ENCODE measurements around the gene LUM. TPM values are rescaled to one million over a fixed set of nuclear protein-coding genes. Genes with fewer than 3 reads are reported as not detected.

The LUM gene
- total and polyA plus RNA-seq, 2 experiments from 2014 or later, result 1,853 to 2,030 TPM

GRCh38 chr12:91140026-91140931 is 29.0 kb upstream of the LUM start:
- H3K4me3 ChIP-seq, result no peak overlapping the region

GRCh38 chr12:91139286-91139685 is 28.0 kb upstream of the LUM start:
- H2AFZ ChIP-seq, result no peak overlapping the region
- peak overlapping the region; percentile 76 for H3K27ac ChIP-seq
- H3K9me3 ChIP-seq (ENCODE audit: low read depth), result no peaks in the 10 kb centered on the region
- peak overlapping the region; percentile 49 for H3K4me2 ChIP-seq
- no peaks in the 10 kb centered on the region for H3K36me3 ChIP-seq (replicated peaks; ENCODE audit: insufficient read depth, low read depth)
- no peaks in the 10 kb centered on the region for H3K9me2 ChIP-seq (replicated peaks; ENCODE audit: insufficient read depth)
- no peaks in the 10 kb centered on the region for H4K20me1 ChIP-seq (ENCODE audit: insufficient read depth, poor library complexity, severe bottlenecking)
- no peak for DNase-seq (ENCODE audit: low spot score)
- peaks cover 35% of the 10 kb centered on the region for H3K4me1 ChIP-seq (ENCODE audit: insufficient read depth)
- WGBS (ENCODE audit: low lambda C conversion rate, missing lambda C conversion rate), result 35% methylated on average over 2 of the region's 2 CpGs
- H3K27me3 ChIP-seq, result no peaks in the 10 kb centered on the region
- no peak overlapping the region for H3K4me3 ChIP-seq
- no peak for TF ChIP-seq CTCF (IDR thresholded peaks at IDR 0.05; ENCODE audit: poor library complexity)
- no peaks in the 10 kb centered on the region for H3K79me2 ChIP-seq

More at GRCh38 chr12:91140026-91140931, 29.0 kb upstream of the LUM start:
- no peaks in the 10 kb centered on the region for H4K20me1 ChIP-seq (ENCODE audit: insufficient read depth, poor library complexity, severe bottlenecking)
- 42% methylated on average over 1 of the region's 1 CpG for WGBS (ENCODE audit: low lambda C conversion rate, missing lambda C conversion rate)
- H3K27ac ChIP-seq, result peak overlapping the region; percentile 91
- no peaks in the 10 kb centered on the region for H3K79me2 ChIP-seq
- peak; percentile 54 for DNase-seq (ENCODE audit: low spot score)
- H3K4me2 ChIP-seq, result peak overlapping the region; percentile 49
- TF ChIP-seq CTCF (IDR thresholded peaks at IDR 0.05; ENCODE audit: poor library complexity), result no peak
- no peak for TF ChIP-seq EZH2 (IDR thresholded peaks at IDR 0.05; ENCODE audit: borderline replicate concordance)
- TF ChIP-seq EZH2phosphoT487 (IDR thresholded peaks at IDR 0.05; ENCODE audit: low read depth, severe bottlenecking, unreplicated experiment), result peak; percentile 70
- no peaks in the 10 kb centered on the region for H3K9me3 ChIP-seq (ENCODE audit: low read depth)
- H3K36me3 ChIP-seq (replicated peaks; ENCODE audit: insufficient read depth, low read depth), result no peaks in the 10 kb centered on the region
- H3K4me1 ChIP-seq (ENCODE audit: insufficient read depth), result peaks cover 35% of the 10 kb centered on the region
- H3K27me3 ChIP-seq, result no peaks in the 10 kb centered on the region
- no peak overlapping the region for H2AFZ ChIP-seq
- no peaks in the 10 kb centered on the region for H3K9me2 ChIP-seq (replicated peaks; ENCODE audit: insufficient read depth)

- TF ChIP-seq EZH2phosphoT487 (IDR thresholded peaks at IDR 0.05; ENCODE audit: low read depth, severe bottlenecking, unreplicated experiment) (no peak), CTCF (IDR thresholded peaks at IDR 0.05; ENCODE audit: poor library complexity) (no peak), EZH2 (IDR thresholded peaks at IDR 0.05; ENCODE audit: borderline replicate concordance) (no peak)
- Histone ChIP-seq H3K79me2 (no peaks in the 10 kb centered on the region), H3K4me1 (ENCODE audit: insufficient read depth) (peaks cover 35% of the 10 kb centered on the region), H4K20me1 (ENCODE audit: insufficient read depth, poor library complexity, severe bottlenecking) (no peaks in the 10 kb centered on the region), H3K9me2 (replicated peaks; ENCODE audit: insufficient read depth) (no peaks in the 10 kb centered on the region), H3K4me3 (no peak overlapping the region), H3K27ac (peak overlapping the region; percentile 76), H2AFZ (peak overlapping the region; percentile 12), H3K9me3 (ENCODE audit: low read depth) (no peaks in the 10 kb centered on the region), H3K4me2 (peak overlapping the region; percentile 49), H3K36me3 (replicated peaks; ENCODE audit: insufficient read depth, low read depth) (no peaks in the 10 kb centered on the region), H3K27me3 (no peaks in the 10 kb centered on the region)
- DNase-seq (ENCODE audit: low spot score), result peak; percentile 13
- 17% methylated on average over 1 of the region's 1 CpG for WGBS (ENCODE audit: low lambda C conversion rate, missing lambda C conversion rate)
Measured at GRCh38 chr12:91138337-91138920, 27.1 kb upstream of the LUM start.
